ENCODE results near the gene XRCC5.

- TF ChIP-seq POLR2A (IDR thresholded peaks at IDR 0.05; ENCODE audit: low read depth, low read length): no peak
- no peak for TF ChIP-seq POLR2AphosphoS5 (IDR thresholded peaks at IDR 0.05; ENCODE audit: low read depth, low read length)
- no peak for TF ChIP-seq TAF1 (IDR thresholded peaks at IDR 0.05; ENCODE audit: borderline replicate concordance, low read depth, low read length)
Observed at GRCh38 chr2:216215658-216216390, 106.7 kb downstream of the XRCC5 start.

All from GM12892 (cell line).